SK-N-SH (cell line): ENCODE results near the gene MYMK.

Experiments
- CHD2 ChIP-seq: fragments of 150-350 bp; IDR thresholded peaks from 2 replicates; pipeline ENCODE4 v1.6.1; 2018; ENCODE audit warnings: low read length; ENCODE audit not compliant: partially characterized antibody
- CTCF ChIP-seq: fragments of 200-600 bp; sonication (generic); IDR thresholded peaks from 2 replicates; pipeline ENCODE4 v1.6.1; 2017; ENCODE audit warnings: antibody characterized with exemption, mild to moderate bottlenecking, moderate library complexity
- EP300 ChIP-seq, 2 experiments: IDR thresholded peaks; 2 replicates each; pipeline versions ENCODE4 v1.4.0 to v1.6.1; 2012; ENCODE audit warnings: borderline replicate concordance in 1 of 2, low read depth in 1 of 2, low read length in 1 of 2
- MAX ChIP-seq: IDR thresholded peaks from 2 replicates; pipeline ENCODE4 v1.4.0; 2012; ENCODE audit warnings: low read depth
- MXI1 ChIP-seq: IDR thresholded peaks from 2 replicates; pipeline ENCODE4 v1.6.1; 2012; ENCODE audit warnings: mild to moderate bottlenecking, low read depth, low read length, improper control_type of control experiment
- POLR2AphosphoS5 ChIP-seq: IDR thresholded peaks from 2 replicates; pipeline ENCODE4 v1.6.1; 2012; ENCODE audit warnings: low read depth, low read length
- TEAD4 ChIP-seq: IDR thresholded peaks from 2 replicates; pipeline ENCODE4 v1.4.0; 2012; ENCODE audit warnings: mild to moderate bottlenecking, borderline replicate concordance; ENCODE audit not compliant: insufficient read depth

- TF ChIP-seq CTCF: no peak
- TF ChIP-seq TEAD4: no peak
- TF ChIP-seq CHD2: no peak
- no peak for TF ChIP-seq EP300 (IDR thresholded peaks at IDR 0.05; ENCODE audit: borderline replicate concordance in 1 of 2, low read depth in 1 of 2, low read length in 1 of 2)
- no peak for TF ChIP-seq MXI1
- no peak for TF ChIP-seq POLR2AphosphoS5
- no peak for TF ChIP-seq MAX
These were observed 5.9 kb downstream of the MYMK start for GRCh38 chr9:133518706-133519449.
